Upper lobe of left lung (tissue), 6 donors: ENCODE measurements around the gene DHX9. TPM values are rescaled to one million over a fixed set of nuclear protein-coding genes. Genes with fewer than 3 reads are reported as not detected.

Experiments
- ATAC-seq, 2 donors: fragments of 200-7000 bp; cut with Tn5 transposase; one replicate each; pipeline ENCODE4 v1.9.1; 2022; ENCODE audit warnings: mild to moderate bottlenecking in 2 of 2, moderate library complexity in 2 of 2; ENCODE audit not compliant: low FRiP score in 2 of 2
- DNase-seq, 2 donors: peaks; one replicate each; pipeline ENCODE4 v3.0.0-alpha.2; 2019 to 2020
- H3K27ac ChIP-seq, 4 donors: fragments of 200-600 bp; sonication (generic); one replicate each; pipeline ENCODE4 v1.5.1; 2016 to 2019
- H3K27me3 ChIP-seq, 4 donors: fragments of 200-600 bp; sonication (generic); one replicate each; pipeline ENCODE4 v1.5.1; 2017 to 2019
- H3K36me3 ChIP-seq, 4 donors: fragments of 200-600 bp; sonication (generic); one replicate each; pipeline ENCODE4 v1.5.1; 2016 to 2019
- H3K4me1 ChIP-seq, 4 donors: fragments of 200-600 bp; sonication (generic); one replicate each; pipeline ENCODE4 v1.5.1; 2018 to 2019
- H3K4me3 ChIP-seq, 4 donors: fragments of 200-600 bp; sonication (generic); one replicate each; pipeline ENCODE4 v1.5.1; 2017 to 2019; ENCODE audit warnings: mild to moderate bottlenecking in 2 of 4, moderate library complexity in 1 of 4
- H3K9me3 ChIP-seq, 4 donors: fragments of 200-600 bp; sonication (generic); one replicate each; pipeline ENCODE4 v1.5.1; 2018 to 2019
- CTCF ChIP-seq, 6 experiments: fragments of 450-650 bp in 4 of 6; fragments of 200-600 bp in 2 of 6; sonication (generic) in 2 of 6; IDR thresholded peaks; one replicate each; pipeline ENCODE4 v1.5.1; 2016 to 2019; ENCODE audit warnings: antibody characterized with exemption in 6 of 6
- EP300 ChIP-seq, 4 donors: sonication (generic); formaldehyde crosslinking; IDR thresholded peaks; one replicate each; pipeline ENCODE4 v1.5.1; 2017; ENCODE audit warnings: antibody characterized with exemption in 4 of 4, control low read depth in 2 of 4
- POLR2A ChIP-seq, 4 donors: fragments of 450-650 bp; IDR thresholded peaks; one replicate each; pipeline ENCODE4 v1.5.1; 2016 to 2017; ENCODE audit warnings: antibody characterized with exemption in 4 of 4, mild to moderate bottlenecking in 2 of 4
- POLR2AphosphoS5 ChIP-seq, 2 donors: sonication (generic); formaldehyde crosslinking; IDR thresholded peaks; one replicate each; pipeline ENCODE4 v1.5.1; 2017; ENCODE audit warnings: antibody characterized with exemption in 2 of 2
- WGBS, 2 donors: methylation state at CpG; one replicate each; pipeline ENCODE4 v1.1.5; 2017 to 2018; 5-methylcytosine and 5-hydroxymethylcytosine counted together
- total RNA-seq, 6 donors: library from RNA; depleted of rRNA in 4 of 6; stranded (reverse); fragments of >200 nt in 4 of 6; gene quantifications; one replicate each; pipeline versions ENCODE4 v1.1.0 to v1.2.1, GENCODE V29; 2016 to 2021
- donor health status: DM: no; HTN: no; CAD: no; lungs with moderate emphysema.
- donor health status: DM: no; HTN: yes; CAD: no; lungs with severe emphysema.

DHX9 gene
- total RNA-seq, 6 donors from 2014 or later, result 53.4 to 134 (median 91.7) TPM

GRCh38 chr1:182807907-182808306, 31.2 kb upstream of the DHX9 start:
- DNase-seq (no peak), ATAC-seq (no peak)
- H3K4me3 ChIP-seq, result no peak overlapping the region
- H3K27ac ChIP-seq, result no peak overlapping the region
- TF ChIP-seq POLR2AphosphoS5 (IDR thresholded peaks at IDR 0.05), result no peak
- TF ChIP-seq EP300 (IDR thresholded peaks at IDR 0.05), result no peak
- TF ChIP-seq POLR2A (IDR thresholded peaks at IDR 0.05), result no peak
- no peak for TF ChIP-seq CTCF (IDR thresholded peaks at IDR 0.05)
- H3K9me3 ChIP-seq, result no peaks in the 10 kb centered on the region
- H3K4me1 ChIP-seq, result no peaks in the 10 kb centered on the region
- H3K27me3 ChIP-seq, result no peaks in the 10 kb centered on the region
- 92 to 93% methylated on average over 3 of the region's 3 CpGs for WGBS, 2 donors
- peaks cover 18 to 48% (median 31%) of the 10 kb centered on the region in 4 donors for H3K36me3 ChIP-seq

- 63 to 77% methylated on average over 3 of the region's 3 CpGs for WGBS, 2 donors
- H3K36me3 ChIP-seq, result peaks cover 12 to 42% (median 32%) of the 10 kb centered on the region in 4 donors
- H3K4me1 ChIP-seq, result no peaks in the 10 kb centered on the region
- no peaks in the 10 kb centered on the region for H3K27me3 ChIP-seq
- no peak overlapping the region for H3K4me3 ChIP-seq
- H3K27ac ChIP-seq, result no peak overlapping the region
- no peaks in the 10 kb centered on the region for H3K9me3 ChIP-seq
- ATAC-seq (peak in 1 of 2 donors; percentile 62), DNase-seq (no peak)
- TF ChIP-seq CTCF (IDR thresholded peaks at IDR 0.05), result no peak
Measured at GRCh38 chr1:182809414-182809957, 29.7 kb upstream of the DHX9 start.

- TF ChIP-seq CTCF (IDR thresholded peaks at IDR 0.05), result no peak
- no peak for TF ChIP-seq POLR2A (IDR thresholded peaks at IDR 0.05)
- TF ChIP-seq EP300 (IDR thresholded peaks at IDR 0.05), result no peak
- DNase-seq (no peak), ATAC-seq (no peak)
- H3K27ac ChIP-seq, result no peak overlapping the region
- no peak overlapping the region for H3K4me3 ChIP-seq
- WGBS, 2 donors, result 88 to 95% methylated on average over 4 of the region's 4 CpGs
- peaks cover 17 to 42% (median 39%) of the 10 kb centered on the region in 4 donors for H3K36me3 ChIP-seq
- no peaks in the 10 kb centered on the region for H3K4me1 ChIP-seq
- no peaks in the 10 kb centered on the region for H3K27me3 ChIP-seq
- H3K9me3 ChIP-seq, result no peaks in the 10 kb centered on the region
Measured at GRCh38 chr1:182811975-182812722, 27.0 kb upstream of the DHX9 start.

- DNase-seq (no peak), ATAC-seq (no peak)
- 87 to 91% methylated on average over 2 of the region's 2 CpGs for WGBS, 2 donors
Measured at GRCh38 chr1:182816863-182817262, 22.3 kb upstream of the DHX9 start.

More at GRCh38 chr1:182816863-182817262, 22.3 kb upstream of the DHX9 start:
- Histone ChIP-seq H3K36me3 (peaks cover 41 to 70% (median 55%) of the 10 kb centered on the region in 4 donors), H3K9me3 (no peaks in the 10 kb centered on the region), H3K27me3 (no peaks in the 10 kb centered on the region), H3K4me3 (no peak overlapping the region), H3K4me1 (no peaks in the 10 kb centered on the region), H3K27ac (no peak overlapping the region)
- TF ChIP-seq POLR2AphosphoS5 (IDR thresholded peaks at IDR 0.05), result no peak
- TF ChIP-seq EP300 (IDR thresholded peaks at IDR 0.05), result no peak
- no peak for TF ChIP-seq CTCF (IDR thresholded peaks at IDR 0.05)
- no peak for TF ChIP-seq POLR2A (IDR thresholded peaks at IDR 0.05)
